ENCODE measurements around the gene FGF18. TPM values are rescaled to one million over a fixed set of nuclear protein-coding genes. Genes with fewer than 3 reads are reported as not detected.
"Not testable (repeated sequence)": the region's sequence is repeated elsewhere in the genome, so short reads cannot be mapped to it uniquely, and the experiment has no call there.

FGF18 gene
- total RNA-seq, 4 donors from 2014 or later: 0.20 TPM; not detected in 3

DNA sequence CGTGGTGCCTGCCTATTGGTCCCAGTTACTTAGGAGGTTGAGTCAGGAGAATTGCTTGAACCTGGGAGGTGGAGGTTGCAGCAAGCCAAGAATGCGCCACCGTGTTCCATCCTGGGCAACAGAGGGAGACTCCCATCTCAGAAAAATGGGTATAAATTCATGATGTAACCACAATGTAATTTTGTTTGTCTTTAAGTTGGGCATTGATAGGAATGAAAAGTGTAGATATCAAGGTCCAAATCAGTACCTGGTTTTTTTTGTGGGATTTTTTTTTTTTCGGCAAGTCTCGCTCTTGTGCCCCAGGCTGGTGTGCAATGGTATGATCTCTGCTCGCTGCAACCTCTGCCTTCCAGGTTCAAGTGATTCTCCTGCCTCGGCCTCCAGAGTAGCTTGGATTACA is 24.4 kb upstream of the FGF18 start:
- Histone ChIP-seq H3K27me3 (no peaks in the 10 kb centered on the region), H3K27ac (no peak overlapping the region), H3K36me3 (peaks cover 3 to 52% of the 10 kb centered on the region in 2 donors), H3K4me3 (no peak overlapping the region), H3K9me3 (no peaks in the 10 kb centered on the region), H3K4me1 (peaks cover 9 to 23% of the 10 kb centered on the region in 2 donors)
- no peak for TF ChIP-seq POLR2A (IDR thresholded peaks at IDR 0.05)
- TF ChIP-seq, protein P1, sequence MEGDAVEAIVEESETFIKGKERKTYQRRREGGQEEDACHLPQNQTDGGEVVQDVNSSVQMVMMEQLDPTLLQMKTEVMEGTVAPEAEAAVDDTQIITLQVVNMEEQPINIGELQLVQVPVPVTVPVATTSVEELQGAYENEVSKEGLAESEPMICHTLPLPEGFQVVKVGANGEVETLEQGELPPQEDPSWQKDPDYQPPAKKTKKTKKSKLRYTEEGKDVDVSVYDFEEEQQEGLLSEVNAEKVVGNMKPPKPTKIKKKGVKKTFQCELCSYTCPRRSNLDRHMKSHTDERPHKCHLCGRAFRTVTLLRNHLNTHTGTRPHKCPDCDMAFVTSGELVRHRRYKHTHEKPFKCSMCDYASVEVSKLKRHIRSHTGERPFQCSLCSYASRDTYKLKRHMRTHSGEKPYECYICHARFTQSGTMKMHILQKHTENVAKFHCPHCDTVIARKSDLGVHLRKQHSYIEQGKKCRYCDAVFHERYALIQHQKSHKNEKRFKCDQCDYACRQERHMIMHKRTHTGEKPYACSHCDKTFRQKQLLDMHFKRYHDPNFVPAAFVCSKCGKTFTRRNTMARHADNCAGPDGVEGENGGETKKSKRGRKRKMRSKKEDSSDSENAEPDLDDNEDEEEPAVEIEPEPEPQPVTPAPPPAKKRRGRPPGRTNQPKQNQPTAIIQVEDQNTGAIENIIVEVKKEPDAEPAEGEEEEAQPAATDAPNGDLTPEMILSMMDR (IDR thresholded peaks at IDR 0.05 in 4 of 5, conservative IDR thresholded peaks at IDR 0.05 in 1 of 5): no peak
- intact Hi-C loops (cut with DNase I; ENCODE audit: low total_unique reads) (no loop called here), in situ Hi-C loops (cut with MboI; ENCODE audit: low sequenced_read_pairs in 4 of 4) (no loop called here)
- ATAC-seq: no peak
- no peak for DNase-seq

DNA sequence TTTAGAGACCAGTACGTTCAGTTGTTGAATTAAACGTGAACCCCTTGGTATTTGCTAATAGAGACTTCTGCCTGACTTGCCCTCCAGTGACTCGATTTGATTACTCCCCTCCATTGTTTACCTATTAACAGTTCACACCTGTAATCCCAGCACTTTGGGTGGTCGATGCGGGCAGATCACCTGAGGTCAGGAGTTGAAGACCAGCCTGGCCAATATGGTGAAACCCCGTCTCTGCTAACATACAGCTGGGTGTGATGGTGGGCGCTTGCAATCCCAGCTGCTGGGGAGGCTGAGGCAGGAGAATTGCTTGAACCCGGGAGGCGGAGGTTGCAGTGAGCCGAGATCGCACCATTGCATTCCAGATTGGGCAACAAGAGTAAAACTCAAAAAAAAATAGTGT is 22.9 kb upstream of the FGF18 start:
- H3K27ac ChIP-seq; H3K9me3 ChIP-seq; intact Hi-C loops (cut with DNase I; ENCODE audit: low total_unique reads); DNase-seq; H3K4me1 ChIP-seq; in situ Hi-C loops (cut with MboI; ENCODE audit: low sequenced_read_pairs in 4 of 4); H3K27me3 ChIP-seq; H3K4me3 ChIP-seq; ATAC-seq: not testable (repeated sequence)
- peaks cover 3 to 65% of the 10 kb centered on the region in 2 donors for H3K36me3 ChIP-seq

DNA sequence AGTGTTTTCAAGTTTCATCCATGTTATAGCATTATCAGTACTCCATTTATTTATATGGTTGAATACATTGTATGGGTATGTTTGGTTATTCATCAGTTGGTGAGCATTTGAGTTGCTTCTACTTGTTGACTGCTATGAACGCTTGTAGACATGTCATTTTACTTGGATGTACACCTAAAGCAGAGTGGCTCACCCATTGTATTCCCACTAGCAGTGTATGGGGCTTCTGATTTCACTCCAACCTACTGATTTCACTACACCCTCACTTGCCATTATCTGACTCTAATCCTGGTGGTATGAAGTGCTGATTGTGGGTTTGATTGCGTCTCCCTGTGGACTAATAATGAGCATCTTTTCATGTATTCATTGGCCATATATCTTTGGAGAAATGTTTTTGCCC is 22.3 kb upstream of the FGF18 start:
- H3K36me3 ChIP-seq: peaks cover 3 to 68% of the 10 kb centered on the region in 2 donors
- in situ Hi-C loops (cut with MboI; ENCODE audit: low sequenced_read_pairs in 4 of 4): no loop called here

DNA sequence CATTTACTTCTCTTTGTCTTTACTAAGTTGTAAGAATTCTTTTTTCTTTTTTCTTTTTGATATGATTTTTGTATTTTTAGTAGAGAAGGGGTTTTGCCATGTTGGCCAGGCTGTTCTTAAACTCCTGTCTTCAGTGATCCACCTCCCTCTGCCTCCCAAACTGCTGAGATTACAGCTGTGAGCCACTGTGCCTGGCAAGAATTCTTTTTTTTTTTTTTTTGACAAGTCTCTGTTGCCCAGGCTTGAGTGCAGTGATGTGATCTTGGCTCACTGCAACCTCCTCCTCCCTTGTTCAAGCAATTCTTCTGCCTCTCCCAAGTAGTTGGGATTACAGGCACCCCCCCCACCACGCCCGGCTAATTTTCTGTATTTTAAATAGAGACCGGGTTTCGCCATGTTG is 21.8 kb upstream of the FGF18 start:
- DNase-seq (no peak), ATAC-seq (no peak)
- H3K27ac ChIP-seq: no peak overlapping the region
- no peaks in the 10 kb centered on the region for H3K9me3 ChIP-seq
- H3K36me3 ChIP-seq: peaks cover 3 to 66% of the 10 kb centered on the region in 2 donors
- H3K4me3 ChIP-seq: no peak overlapping the region
- intact Hi-C loops (cut with DNase I; ENCODE audit: low total_unique reads) (no loop called here), in situ Hi-C loops (cut with MboI; ENCODE audit: low sequenced_read_pairs in 4 of 4) (no loop called here)
- no peak for TF ChIP-seq POLR2A (IDR thresholded peaks at IDR 0.05)
- TF ChIP-seq, protein P1 (IDR thresholded peaks at IDR 0.05 in 4 of 5, conservative IDR thresholded peaks at IDR 0.05 in 1 of 5): no peak
- no peaks in the 10 kb centered on the region for H3K27me3 ChIP-seq
- no peaks in the 10 kb centered on the region for H3K4me1 ChIP-seq

More for the DNA sequence above, 22.3 kb upstream of the FGF18 start:
- peaks cover 0 to 2% of the 10 kb centered on the region in 2 donors for H3K4me1 ChIP-seq
- intact Hi-C loops (cut with DNase I; ENCODE audit: low total_unique reads): no loop called here
- H3K9me3 ChIP-seq: no peaks in the 10 kb centered on the region
- H3K27me3 ChIP-seq: no peaks in the 10 kb centered on the region
- TF ChIP-seq, protein P1 (IDR thresholded peaks at IDR 0.05 in 4 of 5, conservative IDR thresholded peaks at IDR 0.05 in 1 of 5): no peak
- TF ChIP-seq POLR2A (IDR thresholded peaks at IDR 0.05): no peak
- DNase-seq: no peak
- no peak overlapping the region for H3K27ac ChIP-seq
- no peak overlapping the region for H3K4me3 ChIP-seq
- ATAC-seq: no peak

DNA sequence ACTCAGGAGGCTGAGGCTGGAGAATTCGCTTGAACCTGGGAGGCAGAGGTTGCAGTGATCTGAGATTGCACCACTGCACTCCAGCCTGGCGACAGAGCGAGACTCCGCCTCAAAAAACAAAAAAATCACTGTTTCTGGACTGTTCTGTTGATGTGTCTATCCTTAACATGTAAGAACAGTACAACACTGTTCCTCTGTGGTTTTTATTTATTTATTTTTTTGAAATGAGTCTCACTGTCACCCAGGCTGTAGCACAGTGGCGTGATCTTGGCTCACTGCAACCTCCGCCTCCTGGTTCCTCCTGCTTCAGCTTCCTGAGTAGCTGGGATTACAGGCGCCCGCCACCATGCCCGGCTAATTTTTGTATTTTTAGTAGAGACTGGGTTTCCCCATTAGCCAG is 20.8 kb upstream of the FGF18 start:
- peaks cover 0 to 58% of the 10 kb centered on the region in 2 donors for H3K36me3 ChIP-seq
- H3K4me3 ChIP-seq; in situ Hi-C loops (cut with MboI; ENCODE audit: low sequenced_read_pairs in 4 of 4); H3K9me3 ChIP-seq; H3K27me3 ChIP-seq; DNase-seq; ATAC-seq; intact Hi-C loops (cut with DNase I; ENCODE audit: low total_unique reads); H3K27ac ChIP-seq; H3K4me1 ChIP-seq: not testable (repeated sequence)

DNA sequence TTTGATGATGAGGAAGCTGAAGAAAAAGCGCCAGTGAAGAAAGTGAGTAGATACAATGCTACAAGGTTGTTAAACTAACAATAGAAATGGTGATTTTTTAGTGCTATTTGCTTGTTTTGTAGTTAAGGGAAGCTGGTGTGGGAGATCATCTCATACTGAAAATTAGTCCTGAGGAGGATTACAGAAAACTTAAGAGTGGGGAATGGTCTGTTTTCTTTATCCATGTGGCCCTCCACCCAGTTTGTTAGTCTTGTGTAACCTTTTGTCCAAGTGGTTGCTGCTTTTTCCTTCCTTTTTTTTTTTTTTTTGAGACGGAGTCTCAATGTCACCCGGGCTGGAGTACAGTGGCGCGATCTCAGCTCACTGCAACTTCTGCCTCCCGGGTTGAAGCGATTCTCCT is 19.3 kb upstream of the FGF18 start:
- Histone ChIP-seq H3K4me3 (no peak overlapping the region), H3K9me3 (no peaks in the 10 kb centered on the region), H3K27me3 (no peaks in the 10 kb centered on the region), H3K4me1 (no peaks in the 10 kb centered on the region), H3K36me3 (peaks cover 0 to 48% of the 10 kb centered on the region in 2 donors), H3K27ac (no peak overlapping the region)
- DNase-seq (no peak), ATAC-seq (no peak)
- no peak for TF ChIP-seq POLR2A (IDR thresholded peaks at IDR 0.05)
- TF ChIP-seq, protein P1 (IDR thresholded peaks at IDR 0.05 in 4 of 5, conservative IDR thresholded peaks at IDR 0.05 in 1 of 5): no peak
- intact Hi-C loops (cut with DNase I; ENCODE audit: low total_unique reads): no loop called here
- in situ Hi-C loops (cut with MboI; ENCODE audit: low sequenced_read_pairs in 4 of 4): loop anchor here (25.0 kb wide), 2 partner anchors 487 to 637 kb away; no protein-coding TSS in a partner anchor

Measured in gastrocnemius medialis (tissue), 4 donors.